SH-SY5Y (cell line): ENCODE data around the gene TNNI3.

Experiments used
- GATA2 ChIP-seq: IDR thresholded peaks from 2 replicates; pipeline ENCODE4 v1.6.1; 2011; ENCODE audit warnings: mild to moderate bottlenecking, low read depth, low read length
- GATA3 ChIP-seq: IDR thresholded peaks from 2 replicates; pipeline ENCODE4 v1.6.1; 2011; ENCODE audit warnings: low read depth, mild to moderate bottlenecking, low read length, moderate library complexity

DNA sequence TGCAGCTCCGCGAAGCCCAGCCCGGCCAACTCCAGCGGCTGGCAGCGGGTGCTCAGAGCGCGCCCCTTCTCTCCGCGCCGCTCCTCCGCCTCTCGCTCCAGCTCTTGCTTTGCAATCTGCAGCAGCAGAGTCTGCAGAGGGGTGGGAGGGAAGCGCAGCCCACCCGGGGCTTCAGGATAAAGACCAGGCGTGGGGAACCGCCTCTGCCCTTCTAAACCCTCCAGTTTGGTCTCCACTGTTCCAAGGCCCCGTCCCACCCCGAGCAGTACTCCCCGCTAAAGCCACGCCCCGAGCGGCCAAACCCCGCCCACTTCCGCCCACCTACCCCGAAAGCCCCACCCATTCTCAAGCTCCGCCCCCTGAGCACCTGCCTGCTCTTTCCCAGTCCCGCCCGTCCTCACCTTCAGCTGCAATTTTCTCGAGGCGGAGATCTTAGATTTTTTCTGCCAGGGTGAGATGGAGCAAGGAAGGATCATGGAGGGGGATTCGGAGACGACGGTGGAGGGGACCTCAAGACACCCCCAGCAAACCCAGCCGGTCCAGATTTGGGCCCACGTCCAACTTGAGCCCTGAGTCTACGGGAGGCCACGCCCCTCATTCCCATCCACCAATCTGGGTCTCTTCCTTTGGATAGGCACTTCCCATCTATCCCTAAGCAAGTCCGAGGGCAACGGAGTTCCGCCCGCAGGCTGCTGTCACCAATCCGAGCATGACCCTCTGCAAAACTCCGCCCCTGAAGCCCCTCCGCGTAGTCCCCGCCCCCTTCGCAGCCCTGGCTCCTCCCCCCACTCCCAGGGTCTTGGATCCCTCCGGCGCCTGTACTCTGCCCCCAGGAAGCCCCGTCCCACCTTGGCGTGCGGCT is 1.1 kb downstream of the TNNI3 start:
- TF ChIP-seq GATA2 (no peak), GATA3 (no peak)
